ENCODE results near the gene NINJ2.

- TF ChIP-seq EZH2phosphoT487 (IDR thresholded peaks at IDR 0.05; ENCODE audit: borderline replicate concordance) = no peak
- TF ChIP-seq, protein P1, sequence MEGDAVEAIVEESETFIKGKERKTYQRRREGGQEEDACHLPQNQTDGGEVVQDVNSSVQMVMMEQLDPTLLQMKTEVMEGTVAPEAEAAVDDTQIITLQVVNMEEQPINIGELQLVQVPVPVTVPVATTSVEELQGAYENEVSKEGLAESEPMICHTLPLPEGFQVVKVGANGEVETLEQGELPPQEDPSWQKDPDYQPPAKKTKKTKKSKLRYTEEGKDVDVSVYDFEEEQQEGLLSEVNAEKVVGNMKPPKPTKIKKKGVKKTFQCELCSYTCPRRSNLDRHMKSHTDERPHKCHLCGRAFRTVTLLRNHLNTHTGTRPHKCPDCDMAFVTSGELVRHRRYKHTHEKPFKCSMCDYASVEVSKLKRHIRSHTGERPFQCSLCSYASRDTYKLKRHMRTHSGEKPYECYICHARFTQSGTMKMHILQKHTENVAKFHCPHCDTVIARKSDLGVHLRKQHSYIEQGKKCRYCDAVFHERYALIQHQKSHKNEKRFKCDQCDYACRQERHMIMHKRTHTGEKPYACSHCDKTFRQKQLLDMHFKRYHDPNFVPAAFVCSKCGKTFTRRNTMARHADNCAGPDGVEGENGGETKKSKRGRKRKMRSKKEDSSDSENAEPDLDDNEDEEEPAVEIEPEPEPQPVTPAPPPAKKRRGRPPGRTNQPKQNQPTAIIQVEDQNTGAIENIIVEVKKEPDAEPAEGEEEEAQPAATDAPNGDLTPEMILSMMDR (conservative IDR thresholded peaks at IDR 0.05; ENCODE audit: low read length) = no peak
Measured at GRCh38 chr12:572532-572899, 90.7 kb downstream of the NINJ2 start.
